Measurements from ENCODE around the gene EPN1.
A peak's percentile ranks its signal among the peaks of the same experiment; 100 is the strongest.

EPN1 gene

GRCh38 chr19:55646889-55647731 is 27.9 kb upstream of the EPN1 start:
- no peak for DNase-seq

- DNase-seq, result peak; percentile 51 to 59
Observed at GRCh38 chr19:55647732-55648584, 27.1 kb upstream of the EPN1 start, which contains the start of gene CCDC106. Gene CCDC106 (plus strand): TSS chr19:55648212. CDS start chr19:55649047, 835 bp downstream.

- DNase-seq, result no peak
Observed at GRCh38 chr19:55648585-55649267, 26.3 kb upstream of the EPN1 start.

- no peak for DNase-seq
Observed at GRCh38 chr19:55649268-55650125, 25.5 kb upstream of the EPN1 start.

- no peak for DNase-seq
Observed at GRCh38 chr19:55650126-55650557, 24.9 kb upstream of the EPN1 start.

GRCh38 chr19:55650602-55651230 is 24.3 kb upstream of the EPN1 start:
- no peak for DNase-seq

- DNase-seq, result no peak
Observed at GRCh38 chr19:55651236-55651635, 23.8 kb upstream of the EPN1 start.

GRCh38 chr19:55652311-55653128 is 22.5 kb upstream of the EPN1 start:
- DNase-seq, result no peak

GRCh38 chr19:55653651-55654322 is 21.2 kb upstream of the EPN1 start:
- peak; percentile 98 to 99 for DNase-seq

GRCh38 chr19:55654323-55654867 is 20.6 kb upstream of the EPN1 start:
- DNase-seq, result peak; percentile 97 to 98

- peak; percentile 95 to 96 for DNase-seq
Observed at GRCh38 chr19:55654868-55655647, 20.0 kb upstream of the EPN1 start, which contains the start of gene U2AF2. Gene U2AF2 (plus strand): TSS chr19:55655035. CDS start chr19:55655105, 70 bp downstream.

- no peak for DNase-seq
Observed at GRCh38 chr19:55655648-55656040, 19.4 kb upstream of the EPN1 start.

- no peak for DNase-seq
Observed at GRCh38 chr19:55656552-55656951, 18.5 kb upstream of the EPN1 start.

- DNase-seq, result no peak
Observed at GRCh38 chr19:55656988-55657747, 17.9 kb upstream of the EPN1 start.

GRCh38 chr19:55658846-55659459 is 16.1 kb upstream of the EPN1 start:
- no peak for DNase-seq

- DNase-seq, result no peak
Observed at GRCh38 chr19:55659822-55660221, 15.2 kb upstream of the EPN1 start.

GRCh38 chr19:55660404-55660803 is 14.6 kb upstream of the EPN1 start:
- no peak for DNase-seq

- DNase-seq, result no peak
Observed at GRCh38 chr19:55660991-55661390, 14.0 kb upstream of the EPN1 start.

Measured in activated CD4-positive, alpha-beta T cell treated with anti-CD3 and anti-CD28 coated beads, Interleukin-2, amount 50 U/mL, for 4 hours (primary cell).